ENCODE measurements around the gene ZNHIT3. TPM values are rescaled to one million over a fixed set of nuclear protein-coding genes. Genes with fewer than 3 reads are reported as not detected.

The ZNHIT3 gene
- total and polyA plus RNA-seq, 9 donors: 27.7 to 63.5 (median 34.5) TPM

DNA sequence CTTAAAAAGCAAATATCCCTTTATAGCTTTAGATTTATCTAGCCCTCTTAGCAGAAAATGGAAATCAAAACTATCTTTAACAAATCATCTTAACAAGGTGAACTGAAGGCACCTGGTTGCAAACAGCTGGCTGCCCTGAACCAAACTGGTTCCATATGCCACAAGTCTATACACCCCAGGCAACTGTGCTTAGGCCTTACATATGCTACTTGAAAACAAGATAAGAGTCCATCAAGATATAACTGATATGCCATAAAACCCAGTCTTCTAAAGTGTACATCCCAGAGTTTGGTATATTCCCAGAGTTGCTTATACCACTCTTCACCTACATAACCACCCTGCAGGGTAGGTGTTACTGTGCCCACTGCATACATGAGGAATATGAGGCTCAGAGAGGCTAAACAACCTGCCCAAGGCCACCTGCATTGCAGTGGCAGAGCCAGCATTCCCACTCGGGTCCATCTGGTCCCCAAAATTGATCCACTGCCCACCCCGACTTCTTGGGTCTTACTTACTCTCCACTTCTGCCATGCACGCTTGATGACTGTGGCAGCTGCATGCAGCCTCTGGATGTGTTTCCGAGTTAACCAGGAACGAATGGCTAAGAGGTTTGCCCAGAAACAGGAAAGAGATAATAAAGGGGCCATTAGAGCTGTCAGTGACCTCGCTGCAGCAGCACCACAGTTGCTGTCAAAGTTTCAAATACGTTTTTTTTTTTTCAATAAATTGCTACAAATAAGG is 12.2 kb downstream of the ZNHIT3 start:
- H3K36me3 ChIP-seq: no peaks in the 10 kb centered on the region
- WGBS, 3 donors: 60 to 72% (median 67%) methylated on average over 7 of the region's 7 CpGs

GRCh38 chr17:36500745-36501225 is 14.3 kb downstream of the ZNHIT3 start:
- TF ChIP-seq, protein P1, sequence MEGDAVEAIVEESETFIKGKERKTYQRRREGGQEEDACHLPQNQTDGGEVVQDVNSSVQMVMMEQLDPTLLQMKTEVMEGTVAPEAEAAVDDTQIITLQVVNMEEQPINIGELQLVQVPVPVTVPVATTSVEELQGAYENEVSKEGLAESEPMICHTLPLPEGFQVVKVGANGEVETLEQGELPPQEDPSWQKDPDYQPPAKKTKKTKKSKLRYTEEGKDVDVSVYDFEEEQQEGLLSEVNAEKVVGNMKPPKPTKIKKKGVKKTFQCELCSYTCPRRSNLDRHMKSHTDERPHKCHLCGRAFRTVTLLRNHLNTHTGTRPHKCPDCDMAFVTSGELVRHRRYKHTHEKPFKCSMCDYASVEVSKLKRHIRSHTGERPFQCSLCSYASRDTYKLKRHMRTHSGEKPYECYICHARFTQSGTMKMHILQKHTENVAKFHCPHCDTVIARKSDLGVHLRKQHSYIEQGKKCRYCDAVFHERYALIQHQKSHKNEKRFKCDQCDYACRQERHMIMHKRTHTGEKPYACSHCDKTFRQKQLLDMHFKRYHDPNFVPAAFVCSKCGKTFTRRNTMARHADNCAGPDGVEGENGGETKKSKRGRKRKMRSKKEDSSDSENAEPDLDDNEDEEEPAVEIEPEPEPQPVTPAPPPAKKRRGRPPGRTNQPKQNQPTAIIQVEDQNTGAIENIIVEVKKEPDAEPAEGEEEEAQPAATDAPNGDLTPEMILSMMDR (IDR thresholded peaks at IDR 0.05): no peak
- whole genome bisulfite sequencing, 3 donors: 93% methylated on average over 15 of the region's 15 CpGs
- Histone ChIP-seq H3K27me3 (no peaks in the 10 kb centered on the region), H3K27ac (no peak overlapping the region), H3K4me1 (ENCODE audit: insufficient read depth) (no peaks in the 10 kb centered on the region), H3K4me3 (no peak overlapping the region), H3K9me3 (no peaks in the 10 kb centered on the region), H3K36me3 (no peaks in the 10 kb centered on the region)
- DNase-seq: no peak
- intact Hi-C loops (cut with DNase I): no loop called here

More for the DNA sequence above, 12.2 kb downstream of the ZNHIT3 start:
- no peak overlapping the region for H3K4me3 ChIP-seq
- intact Hi-C loops (cut with DNase I): no loop called here
- TF ChIP-seq, protein P1 (IDR thresholded peaks at IDR 0.05): no peak
- H3K9me3 ChIP-seq: no peaks in the 10 kb centered on the region
- H3K27me3 ChIP-seq: no peaks in the 10 kb centered on the region
- no peak for DNase-seq
- H3K27ac ChIP-seq: no peak overlapping the region
- H3K4me1 ChIP-seq (ENCODE audit: insufficient read depth): no peaks in the 10 kb centered on the region

DNA sequence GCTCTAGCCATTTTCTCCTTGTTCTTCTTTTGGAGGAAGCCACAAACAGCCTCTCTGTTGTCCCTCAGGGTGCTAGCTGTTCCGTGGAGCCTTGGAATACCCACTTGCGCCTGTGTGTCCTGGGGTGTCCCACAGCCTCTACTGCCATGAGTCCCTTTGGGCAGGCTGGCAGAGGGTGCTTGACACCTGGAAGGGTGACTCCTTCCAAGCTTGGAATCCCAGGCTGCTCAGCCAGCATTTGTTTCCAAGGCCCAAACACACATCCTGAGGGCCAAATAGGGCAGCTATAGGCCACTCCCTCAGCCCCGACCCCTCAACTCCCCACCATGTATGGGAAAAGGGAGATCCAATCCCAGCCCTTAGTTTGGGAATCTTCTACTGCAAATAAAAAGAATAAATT is 14.9 kb downstream of the ZNHIT3 start:
- H3K4me3 ChIP-seq: no peak overlapping the region
- WGBS, 3 donors: 92 to 99% (median 93%) methylated on average over 3 of the region's 3 CpGs
- no peaks in the 10 kb centered on the region for H3K4me1 ChIP-seq (ENCODE audit: insufficient read depth)
- H3K27me3 ChIP-seq: no peaks in the 10 kb centered on the region
- DNase-seq: no peak
- H3K36me3 ChIP-seq: no peaks in the 10 kb centered on the region
- no peaks in the 10 kb centered on the region for H3K9me3 ChIP-seq
- TF ChIP-seq EP300 (IDR thresholded peaks at IDR 0.05) (no peak), POLR2A (IDR thresholded peaks at IDR 0.05) (no peak)
- no peak overlapping the region for H3K27ac ChIP-seq
- intact Hi-C loops (cut with DNase I): no loop called here

- H3K27me3 ChIP-seq: no peaks in the 10 kb centered on the region
- DNase-seq: no peak
- intact Hi-C loops (cut with DNase I): no loop called here
- H3K36me3 ChIP-seq: no peaks in the 10 kb centered on the region
- no peaks in the 10 kb centered on the region for H3K9me3 ChIP-seq
- H3K4me3 ChIP-seq: no peak overlapping the region
- TF ChIP-seq, protein P1 (IDR thresholded peaks at IDR 0.05): no peak
- no peak for TF ChIP-seq EP300 (IDR thresholded peaks at IDR 0.05)
- TF ChIP-seq POLR2A (IDR thresholded peaks at IDR 0.05): no peak
- WGBS, 3 donors: 68 to 75% (median 75%) methylated on average over 6 of the region's 6 CpGs
- H3K27ac ChIP-seq: no peak overlapping the region
- H3K4me1 ChIP-seq (ENCODE audit: insufficient read depth): no peaks in the 10 kb centered on the region
Observed at GRCh38 chr17:36501963-36502362, 15.5 kb downstream of the ZNHIT3 start.

DNA sequence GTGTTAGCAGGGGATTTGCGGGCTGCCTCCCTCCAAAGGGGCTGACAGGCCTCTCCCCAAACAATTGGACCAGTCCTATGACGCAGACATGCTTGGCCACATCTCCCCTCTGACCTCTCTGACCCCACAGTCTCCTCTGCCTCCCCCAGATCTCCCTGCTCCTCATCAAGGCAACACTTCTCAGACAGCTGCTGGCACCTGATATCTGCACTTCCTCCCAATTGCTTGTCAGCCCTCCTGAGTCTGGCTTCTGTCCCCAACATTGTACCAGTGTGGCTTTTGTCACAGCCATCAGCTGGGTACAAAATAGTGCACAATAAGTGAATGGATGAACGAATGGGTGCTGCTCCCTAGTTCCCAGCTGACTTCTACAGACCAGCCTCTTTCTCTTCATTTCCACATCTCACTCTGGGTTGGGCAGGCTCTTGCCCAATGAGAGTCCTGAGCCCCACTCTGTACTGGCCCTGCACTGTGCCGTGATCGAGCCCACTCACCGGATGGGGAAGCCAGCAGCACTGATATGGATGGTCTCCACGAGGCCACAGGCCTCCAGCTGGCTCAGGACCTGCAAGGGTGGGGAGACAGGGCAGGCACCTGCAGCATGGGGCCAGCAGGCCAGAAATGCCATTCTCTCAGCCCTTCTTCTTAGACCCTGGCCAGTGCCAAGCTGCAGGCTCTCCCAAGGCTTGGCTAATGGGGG is 17.1 kb downstream of the ZNHIT3 start:
- Histone ChIP-seq H3K27me3 (no peaks in the 10 kb centered on the region), H3K4me3 (no peak overlapping the region), H3K27ac (no peak overlapping the region), H3K4me1 (ENCODE audit: insufficient read depth) (no peaks in the 10 kb centered on the region), H3K9me3 (no peaks in the 10 kb centered on the region), H3K36me3 (no peaks in the 10 kb centered on the region)
- TF ChIP-seq POLR2A (IDR thresholded peaks at IDR 0.05): no peak
- no peak for TF ChIP-seq EP300 (IDR thresholded peaks at IDR 0.05)
- TF ChIP-seq, protein P1 (IDR thresholded peaks at IDR 0.05): no peak
- 87 to 93% (median 92%) methylated on average over 7 of the region's 7 CpGs for WGBS, 3 donors
- intact Hi-C loops (cut with DNase I): no loop called here
- no peak for DNase-seq
